Motor neuron (in vitro differentiated cells): ENCODE data around the gene PDE4B. TPM values are rescaled to one million over a fixed set of nuclear protein-coding genes. Genes with fewer than 3 reads are reported as not detected.

Experiments used
- ATAC-seq, 8 experiments: fragments of 200-7000 bp; cut with Tn5 transposase; replicated peaks in 6 of 8; 2 replicates each; pipeline ENCODE4 v1.8.0; 2021; ENCODE audit warnings: mild to moderate bottlenecking in 8 of 8, moderate library complexity in 8 of 8
- H3K27ac ChIP-seq, 2 donors: fragments of 250-450 bp; sonication (Bioruptor Pico); 2 replicates each; pipeline ENCODE4 v1.9.0; 2021; ENCODE audit warnings: antibody characterized with exemption in 2 of 2, mild to moderate bottlenecking in 2 of 2, moderate library complexity in 1 of 2
- H3K4me1 ChIP-seq, 2 donors: fragments of 250-450 bp; sonication (Bioruptor Pico); replicated peaks in 1 of 2; 2 replicates each; pipeline ENCODE4 v1.6.1; 2021; ENCODE audit warnings: antibody characterized with exemption in 2 of 2, mild to moderate bottlenecking in 2 of 2, moderate library complexity in 1 of 2
- H3K4me3 ChIP-seq, 5 donors: fragments of 250-450 bp; sonication (Bioruptor Pico); 2 replicates each; pipeline ENCODE4 v1.9.0; 2021; ENCODE audit warnings: antibody characterized with exemption in 5 of 5, mild to moderate bottlenecking in 5 of 5, moderate library complexity in 4 of 5
- WGBS, 10 experiments: fragments of 450-650 bp; shearing (Covaris generic); methylation state at CpG; one replicate each; pipeline ENCODE4 v1.0.0; 2022; 5-methylcytosine and 5-hydroxymethylcytosine counted together
- in situ Hi-C, 9 experiments: fragments of 400-800 bp; cut with MboI; loops; one replicate each; pipeline ENCODE4 v1.15.0; 2021; ENCODE audit warnings: low sequenced_read_pairs in 9 of 9, low pct_unique_long_range_greater_than_20kb in 2 of 9; ENCODE audit not compliant: unreplicated experiment in 9 of 9
- total RNA-seq, 8 experiments: library from RNA; unstranded; fragments of 300-600 nt; gene quantifications; 2 replicates each; pipeline versions ENCODE4 v1.2.3 to v1.2.4, GENCODE V29; 2022

Gene PDE4B
- total RNA-seq, 8 experiments from 2014 or later = 13.9 to 63.1 (median 43.3) TPM

GRCh38 chr1:66292944-66293343, 500.2 kb downstream of the PDE4B start:
- in situ Hi-C loops = no loop called here
- 54 to 100% (median 83%) methylated on average over 1 to 3 of the region's 3 CpGs; no CpG with 5 or more reads in 1 of the 10 experiments for WGBS, 10 experiments
- no peak overlapping the region for H3K27ac ChIP-seq
- no peak for ATAC-seq
- H3K4me1 ChIP-seq = no peaks in the 10 kb centered on the region
- H3K4me3 ChIP-seq = no peak overlapping the region

GRCh38 chr1:66294707-66295370, 502.1 kb downstream of the PDE4B start:
- in situ Hi-C loops = no loop called here
- WGBS, 10 experiments = 42 to 100% (median 82%) methylated on average over 1 to 2 of the region's 2 CpGs
- no peak overlapping the region for H3K27ac ChIP-seq
- no peaks in the 10 kb centered on the region for H3K4me1 ChIP-seq
- no peak overlapping the region for H3K4me3 ChIP-seq
- ATAC-seq = peak in 5 of 8 experiments; percentile 34 to 65 (median 60)

- no peak overlapping the region for H3K4me3 ChIP-seq
- in situ Hi-C loops = no loop called here
- no peak overlapping the region for H3K27ac ChIP-seq
- peaks cover 0 to 2% of the 10 kb centered on the region in 2 donors for H3K4me1 ChIP-seq
- WGBS, 10 experiments = 60 to 100% (median 90%) methylated on average over 1 to 6 of the region's 6 CpGs; no CpG with 5 or more reads in 1 of the 10 experiments
- no peak for ATAC-seq
Observed at GRCh38 chr1:66295803-66296202, 503.1 kb downstream of the PDE4B start.

- no peak for ATAC-seq
Observed at GRCh38 chr1:66296370-66296769, 503.7 kb downstream of the PDE4B start.

GRCh38 chr1:66296951-66297350, 504.3 kb downstream of the PDE4B start:
- H3K4me3 ChIP-seq = no peak overlapping the region
- in situ Hi-C loops = no loop called here
- H3K4me1 ChIP-seq = peaks cover 0 to 5% of the 10 kb centered on the region in 2 donors
- 69 to 100% (median 85%) methylated on average over 1 to 6 of the region's 6 CpGs for WGBS, 10 experiments
- ATAC-seq = no peak
- no peak overlapping the region for H3K27ac ChIP-seq

More at GRCh38 chr1:66296370-66296769, 503.7 kb downstream of the PDE4B start:
- H3K27ac ChIP-seq = no peak overlapping the region
- peaks cover 0 to 4% of the 10 kb centered on the region in 2 donors for H3K4me1 ChIP-seq
- WGBS, 10 experiments = 50 to 100% (median 94%) methylated on average over 1 of the region's 1 CpG; no CpG with 5 or more reads in 5 of the 10 experiments
- no peak overlapping the region for H3K4me3 ChIP-seq
- in situ Hi-C loops = no loop called here

- ATAC-seq = no peak
- WGBS, 10 experiments = 50 to 100% (median 80%) methylated on average over 1 of the region's 1 CpG; no CpG with 5 or more reads in 3 of the 10 experiments
- peaks cover 2 to 7% of the 10 kb centered on the region in 2 donors for H3K4me1 ChIP-seq
- H3K27ac ChIP-seq = no peak overlapping the region
- H3K4me3 ChIP-seq = no peak overlapping the region
- in situ Hi-C loops = no loop called here
Observed at GRCh38 chr1:66298464-66298863, 505.8 kb downstream of the PDE4B start.

- in situ Hi-C loops = no loop called here
- ATAC-seq = peak in 4 of 8 experiments; percentile 35 to 73 (median 50)
- Histone ChIP-seq H3K4me3 (no peak overlapping the region), H3K27ac (no peak overlapping the region), H3K4me1 (peaks cover 2 to 7% of the 10 kb centered on the region in 2 donors)
- 14 to 100% (median 86%) methylated on average over 1 to 6 of the region's 7 CpGs; no CpG with 5 or more reads in 1 of the 10 experiments for WGBS, 10 experiments
Observed at GRCh38 chr1:66300280-66300971, 507.7 kb downstream of the PDE4B start.

- Histone ChIP-seq H3K27ac (no peak overlapping the region), H3K4me3 (no peak overlapping the region), H3K4me1 (peaks cover 2 to 7% of the 10 kb centered on the region in 2 donors)
- WGBS, 10 experiments = 0 to 90% (median 66%) methylated on average over 1 to 4 of the region's 4 CpGs; no CpG with 5 or more reads in 2 of the 10 experiments
- peak in 3 of 8 experiments; percentile 85 to 96 (median 94) for ATAC-seq
- in situ Hi-C loops = no loop called here
Observed at GRCh38 chr1:66300972-66301451, 508.3 kb downstream of the PDE4B start.

GRCh38 chr1:66302184-66302742, 509.6 kb downstream of the PDE4B start:
- ATAC-seq = peak in 1 of 8 experiments; percentile 33
- 63 to 100% (median 90%) methylated on average over 1 to 3 of the region's 3 CpGs; no CpG with 5 or more reads in 1 of the 10 experiments for WGBS, 10 experiments

GRCh38 chr1:66302815-66303214, 510.1 kb downstream of the PDE4B start:
- H3K4me1 ChIP-seq = peaks cover 2 to 7% of the 10 kb centered on the region in 2 donors
- in situ Hi-C loops = no loop called here
- no peak overlapping the region for H3K27ac ChIP-seq
- 57 to 100% (median 100%) methylated on average over 1 of the region's 1 CpG; no CpG with 5 or more reads in 4 of the 10 experiments for WGBS, 10 experiments
- no peak overlapping the region for H3K4me3 ChIP-seq
- ATAC-seq = no peak

More at GRCh38 chr1:66302184-66302742, 509.6 kb downstream of the PDE4B start:
- Histone ChIP-seq H3K27ac (no peak overlapping the region), H3K4me3 (no peak overlapping the region), H3K4me1 (peaks cover 2 to 7% of the 10 kb centered on the region in 2 donors)
- in situ Hi-C loops = no loop called here

- peaks cover 2 to 7% of the 10 kb centered on the region in 2 donors for H3K4me1 ChIP-seq
- ATAC-seq = no peak
- no peak overlapping the region for H3K4me3 ChIP-seq
- WGBS, 10 experiments = 86 to 100% (median 100%) methylated on average over 1 to 2 of the region's 2 CpGs; no CpG with 5 or more reads in 2 of the 10 experiments
- in situ Hi-C loops = no loop called here
- H3K27ac ChIP-seq = no peak overlapping the region
Observed at GRCh38 chr1:66303646-66304045, 511.0 kb downstream of the PDE4B start.

GRCh38 chr1:66304128-66304527, 511.4 kb downstream of the PDE4B start:
- in situ Hi-C loops = no loop called here
- WGBS, 10 experiments = 30 to 100% (median 68%) methylated on average over 1 to 2 of the region's 2 CpGs
- Histone ChIP-seq H3K27ac (no peak overlapping the region), H3K4me3 (no peak overlapping the region), H3K4me1 (peaks cover 2 to 7% of the 10 kb centered on the region in 2 donors)
- ATAC-seq = no peak

GRCh38 chr1:66305927-66306326, 513.2 kb downstream of the PDE4B start:
- Histone ChIP-seq H3K4me3 (no peak overlapping the region), H3K4me1 (peaks cover 2 to 4% of the 10 kb centered on the region in 2 donors), H3K27ac (no peak overlapping the region)
- in situ Hi-C loops = no loop called here
- no peak for ATAC-seq
- WGBS, 10 experiments = 87 to 100% (median 94%) methylated on average over 2 to 4 of the region's 4 CpGs
